Body of pancreas (tissue), 4 donors: ENCODE measurements around the gene ERC1. TPM values are rescaled to one million over a fixed set of nuclear protein-coding genes. Genes with fewer than 3 reads are reported as not detected.

Experiments used
- ATAC-seq: fragments of 150-250 bp; one replicate; pipeline ENCODE4 v1.9.1; 2016
- DNase-seq, 4 donors: peaks; one replicate each; pipeline ENCODE4 v3.0.0-alpha.2; 2019
- H3K27ac ChIP-seq, 4 donors: fragments of 200-600 bp; sonication (generic); 1 replicate in 3 of 4; 2 replicates in 1 of 4; pipeline versions ENCODE4 v1.5.1 to v1.6.1; 2016 to 2019; ENCODE audit warnings: mild to moderate bottlenecking in 1 of 4, mixed read lengths in 1 of 4, moderate library complexity in 1 of 4
- H3K27me3 ChIP-seq, 2 donors: fragments of 200-600 bp; sonication (generic); one replicate each; pipeline ENCODE4 v1.6.0; 2016; ENCODE audit warnings: mild to moderate bottlenecking in 1 of 2
- H3K36me3 ChIP-seq, 2 donors: fragments of 200-600 bp; sonication (generic); replicated peaks in 1 of 2; 2 replicates each; pipeline ENCODE4 v1.5.1; 2016; ENCODE audit warnings: low read depth in 2 of 2; ENCODE audit not compliant: insufficient read depth in 1 of 2
- H3K4me1 ChIP-seq: fragments of 200-600 bp; sonication (generic); one replicate; pipeline ENCODE4 v1.6.0; 2016
- H3K4me3 ChIP-seq, 2 donors: fragments of 200-600 bp; sonication (generic); 1 replicate in 1 of 2; 2 replicates in 1 of 2; pipeline ENCODE4 v1.5.1; 2016 to 2019
- H3K9me3 ChIP-seq, 3 donors: fragments of 200-600 bp; sonication (generic); 1 replicate in 2 of 3; 2 replicates in 1 of 3; pipeline ENCODE4 v1.5.1; 2016
- CTCF ChIP-seq, 7 experiments: fragments of 450-650 bp in 4 of 7; fragments of 200-600 bp in 3 of 7; sonication (generic) in 3 of 7; IDR thresholded peaks; one replicate each; pipeline ENCODE4 v1.5.1; 2016 to 2019; ENCODE audit warnings: antibody characterized with exemption in 7 of 7
- POLR2A ChIP-seq, 3 donors: fragments of 450-650 bp; IDR thresholded peaks; one replicate each; pipeline ENCODE4 v1.6.1; 2016; ENCODE audit warnings: antibody characterized with exemption in 3 of 3, mild to moderate bottlenecking in 2 of 3
- WGBS, 2 donors: methylation state at CpG; one replicate each; pipeline ENCODE4 v1.1.5; 2017; 5-methylcytosine and 5-hydroxymethylcytosine counted together
- intact Hi-C: fragments of 100-400 bp; cut with DNase I; formaldehyde crosslinking; loops from one replicate; pipeline ENCODE4 v1.15.1; 2023
- total RNA-seq, 2 donors: library from RNA; depleted of rRNA; stranded (reverse); fragments of >200 nt; gene quantifications; one replicate each; pipeline ENCODE4 v1.1.0, GENCODE V29; 2016

The ERC1 gene
- total RNA-seq, 2 donors from 2014 or later: 20.8 to 29.0 TPM

- Histone ChIP-seq H3K4me3 (no peak overlapping the region), H3K27ac (no peak overlapping the region), H3K27me3 (no peaks in the 10 kb centered on the region), H3K4me1 (no peaks in the 10 kb centered on the region), H3K9me3 (no peaks in the 10 kb centered on the region), H3K36me3 (no peaks in the 10 kb centered on the region)
- 91 to 98% methylated on average over 4 of the region's 4 CpGs for WGBS, 2 donors
- intact Hi-C loops: no loop called here
- no peak for TF ChIP-seq POLR2A (IDR thresholded peaks at IDR 0.05)
- TF ChIP-seq CTCF (IDR thresholded peaks at IDR 0.05): no peak
- DNase-seq (no peak), ATAC-seq (no peak)
Measured at GRCh38 chr12:977156-977555, 13.9 kb upstream of the ERC1 start.

- TF ChIP-seq POLR2A (IDR thresholded peaks at IDR 0.05): no peak
- no peak for TF ChIP-seq CTCF (IDR thresholded peaks at IDR 0.05)
- Histone ChIP-seq H3K27ac (no peak overlapping the region), H3K4me1 (no peaks in the 10 kb centered on the region), H3K27me3 (no peaks in the 10 kb centered on the region), H3K9me3 (no peaks in the 10 kb centered on the region), H3K4me3 (no peak overlapping the region), H3K36me3 (no peaks in the 10 kb centered on the region)
- ATAC-seq (no peak), DNase-seq (no peak)
- 71 to 74% methylated on average over 5 of the region's 5 CpGs for WGBS, 2 donors
- intact Hi-C loops: no loop called here
Measured at GRCh38 chr12:979349-979748, 11.7 kb upstream of the ERC1 start.

DNA sequence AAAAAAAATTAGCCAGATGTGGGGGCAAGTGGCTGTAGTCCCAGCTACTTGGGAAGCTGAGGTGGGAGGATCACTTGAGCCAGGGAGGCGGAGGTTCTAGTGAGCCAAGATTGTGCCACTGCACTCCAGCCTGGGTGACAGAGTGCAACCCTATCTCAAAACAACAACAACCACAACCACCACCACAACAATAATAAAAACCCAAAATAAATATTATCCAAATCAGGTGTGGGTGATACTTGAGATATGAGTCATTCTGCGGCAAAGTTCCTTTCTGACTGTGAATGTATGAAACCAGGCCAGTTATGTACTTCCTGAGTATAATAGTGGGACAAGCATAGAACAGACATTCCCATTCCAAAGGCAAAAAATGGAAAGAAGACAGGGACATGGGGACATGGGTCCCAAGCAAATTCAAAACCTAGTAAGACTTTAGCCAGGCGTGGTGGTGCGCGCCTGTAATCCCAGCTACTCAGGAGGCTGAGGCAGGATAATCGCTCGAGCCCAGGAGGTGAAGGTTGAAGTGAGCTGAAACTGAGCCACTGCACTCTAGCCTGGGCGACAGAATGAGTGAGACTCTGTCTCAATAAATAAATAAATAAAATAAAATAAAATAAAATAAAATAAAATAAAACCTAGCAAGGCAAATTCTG is 9.7 kb upstream of the ERC1 start:
- DNase-seq (no peak), ATAC-seq (no peak)
- Histone ChIP-seq H3K9me3 (no peaks in the 10 kb centered on the region), H3K4me3 (no peak overlapping the region), H3K27me3 (no peaks in the 10 kb centered on the region), H3K36me3 (no peaks in the 10 kb centered on the region), H3K4me1 (no peaks in the 10 kb centered on the region), H3K27ac (no peak overlapping the region)
- TF ChIP-seq CTCF (IDR thresholded peaks at IDR 0.05): no peak
- TF ChIP-seq POLR2A (IDR thresholded peaks at IDR 0.05): no peak
- intact Hi-C loops: no loop called here
- WGBS, 2 donors: 93 to 95% methylated on average over 8 of the region's 8 CpGs

- Histone ChIP-seq H3K36me3 (no peaks in the 10 kb centered on the region), H3K27me3 (no peaks in the 10 kb centered on the region), H3K9me3 (no peaks in the 10 kb centered on the region), H3K4me3 (no peak overlapping the region), H3K27ac (no peak overlapping the region), H3K4me1 (no peaks in the 10 kb centered on the region)
- intact Hi-C loops: no loop called here
- DNase-seq (no peak), ATAC-seq (no peak)
- 84 to 89% methylated on average over 3 of the region's 3 CpGs for WGBS, 2 donors
- TF ChIP-seq POLR2A (IDR thresholded peaks at IDR 0.05) (no peak), CTCF (IDR thresholded peaks at IDR 0.05) (no peak)
Measured at GRCh38 chr12:981961-982360, 9.1 kb upstream of the ERC1 start.

- no peak for DNase-seq
- H3K4me1 ChIP-seq: peaks cover 33% of the 10 kb centered on the region
- no peak overlapping the region for H3K4me3 ChIP-seq
- no peak overlapping the region for H3K27ac ChIP-seq
- no peak for ATAC-seq
- TF ChIP-seq CTCF (IDR thresholded peaks at IDR 0.05) (no peak), POLR2A (IDR thresholded peaks at IDR 0.05) (no peak)
- H3K27me3 ChIP-seq: no peaks in the 10 kb centered on the region
- H3K9me3 ChIP-seq: no peaks in the 10 kb centered on the region
- WGBS, 2 donors: 70 to 79% methylated on average over 4 of the region's 4 CpGs
- intact Hi-C loops: no loop called here
- no peaks in the 10 kb centered on the region for H3K36me3 ChIP-seq
Measured at GRCh38 chr12:988646-989045, 2.4 kb upstream of the ERC1 start.
